Measurements from ENCODE around the gene EYS.

- TF ChIP-seq POLR2A (IDR thresholded peaks at IDR 0.05) (no peak), CTCF (IDR thresholded peaks at IDR 0.05) (no peak)
Observed at GRCh38 chr6:64049736-64050135, 1657.3 kb downstream of the EYS start.

Measured in gastroesophageal sphincter (tissue), 3 donors.